Stimulated activated CD8-positive, alpha-beta memory T cell treated with anti-CD3 and anti-CD28 coated beads, Interleukin-12 subunit alpha, Interleukin-12 subunit beta, amount 100 ng/mL, for 1 hour (primary cell): ENCODE data around the gene CSAD.
"Not testable (repeated sequence)": the region's sequence is repeated elsewhere in the genome, so short reads cannot be mapped to it uniquely, and the experiment has no call there.

Source experiments
- DNase-seq: peaks from one replicate; pipeline ENCODE4 v3.0.0-alpha.2; 2020; ENCODE audit warnings: low read depth

CSAD gene

DNA sequence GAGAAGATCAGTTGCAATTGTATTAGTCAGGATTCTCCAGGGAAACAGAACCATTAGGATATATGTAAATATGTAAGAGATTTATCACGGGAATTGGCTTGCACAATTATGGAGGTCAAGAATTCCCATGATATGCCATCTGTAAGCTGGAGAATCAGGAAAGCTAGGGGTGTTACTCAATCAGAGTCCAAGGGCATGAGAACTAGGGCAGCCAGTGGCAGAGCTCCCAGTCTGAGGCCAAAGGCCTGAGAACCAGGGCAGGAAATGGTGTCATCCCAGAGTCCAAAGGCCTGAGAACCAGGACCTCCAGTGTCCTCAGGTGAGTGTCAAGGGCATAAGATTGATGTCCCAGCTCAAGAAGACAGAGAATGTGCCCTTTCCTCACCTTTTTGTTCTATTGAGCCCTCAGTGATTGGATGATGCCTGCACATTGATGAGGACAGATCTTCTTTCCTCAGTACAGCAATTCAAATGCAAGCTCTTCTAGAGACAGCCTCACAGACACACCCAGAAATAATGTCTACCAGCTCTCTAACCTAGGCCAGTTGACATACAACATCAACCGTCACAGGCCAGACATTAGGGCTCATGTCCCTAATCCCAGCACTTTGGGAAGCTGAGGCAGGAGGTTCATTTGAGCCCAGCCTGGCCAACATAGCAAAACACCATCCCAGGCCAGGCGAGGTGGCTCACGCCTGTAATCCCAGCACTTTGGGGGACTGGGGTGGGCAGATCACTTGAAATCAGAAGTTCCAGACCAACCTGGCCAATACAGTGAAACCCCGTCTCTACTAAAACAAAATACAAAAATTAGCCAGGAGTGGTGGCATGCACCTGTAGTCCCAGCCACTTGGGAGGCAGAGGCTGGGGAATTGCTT, 35.1 kb downstream of the CSAD start:
- no peak for DNase-seq

DNA sequence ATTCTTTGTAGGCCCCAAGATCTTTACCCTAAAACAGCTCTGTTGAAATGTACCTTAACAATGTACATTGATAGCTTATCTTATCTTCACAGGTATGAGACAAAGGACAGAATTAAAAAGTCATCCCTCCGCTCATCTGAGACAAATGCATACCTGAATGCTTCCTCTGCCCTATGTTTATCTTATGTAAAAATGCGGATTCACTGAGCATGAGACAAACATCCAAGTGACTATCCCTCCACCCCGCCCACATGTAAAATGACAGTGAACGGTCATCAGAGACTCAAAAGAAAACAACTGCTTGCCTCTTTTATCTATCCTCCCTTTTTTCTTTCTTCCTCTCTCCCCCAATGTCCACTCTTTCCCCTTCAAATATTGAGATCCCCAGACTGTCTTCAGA, 37.4 kb downstream of the CSAD start:
- DNase-seq = no peak

DNA sequence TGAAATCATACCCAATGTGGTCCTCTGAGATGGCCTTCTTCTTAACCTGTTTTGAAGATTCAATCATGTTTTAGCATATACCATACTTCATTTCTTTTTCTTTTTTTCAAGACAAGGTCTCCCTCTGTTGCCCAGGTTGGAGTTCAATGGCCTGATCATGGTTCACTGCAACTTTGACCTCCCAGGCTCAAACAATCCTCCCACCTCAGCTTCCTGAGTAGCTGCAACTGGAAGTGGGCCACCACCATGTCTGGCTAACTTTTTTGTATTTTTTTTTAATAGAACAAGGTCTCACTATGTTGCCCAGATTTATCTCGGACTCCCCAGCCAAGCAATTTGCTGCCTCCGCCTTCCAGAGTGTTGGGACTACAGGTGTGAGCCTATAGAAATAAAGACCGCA, 47.0 kb downstream of the CSAD start:
- DNase-seq = no peak

DNA sequence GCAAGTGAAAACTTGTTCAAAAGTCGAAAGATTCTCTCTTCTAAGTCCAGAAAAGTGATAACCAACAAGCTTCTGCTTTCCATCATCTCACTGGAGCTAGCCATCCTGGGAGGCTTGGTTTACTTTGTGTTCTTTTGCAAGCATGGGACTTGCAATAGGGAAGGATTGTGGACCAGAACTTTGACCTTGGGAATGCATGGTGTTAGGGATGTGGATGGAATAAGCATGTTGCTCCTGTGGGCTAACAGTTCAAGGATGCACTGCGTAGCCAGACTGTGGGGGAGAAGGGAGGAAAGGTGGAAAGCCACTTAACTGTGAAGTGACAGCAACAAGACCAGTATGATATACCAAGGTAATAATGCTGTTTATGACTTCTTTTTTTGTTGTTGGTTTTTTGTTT, 48.9 kb downstream of the CSAD start:
- no peak for DNase-seq

DNA sequence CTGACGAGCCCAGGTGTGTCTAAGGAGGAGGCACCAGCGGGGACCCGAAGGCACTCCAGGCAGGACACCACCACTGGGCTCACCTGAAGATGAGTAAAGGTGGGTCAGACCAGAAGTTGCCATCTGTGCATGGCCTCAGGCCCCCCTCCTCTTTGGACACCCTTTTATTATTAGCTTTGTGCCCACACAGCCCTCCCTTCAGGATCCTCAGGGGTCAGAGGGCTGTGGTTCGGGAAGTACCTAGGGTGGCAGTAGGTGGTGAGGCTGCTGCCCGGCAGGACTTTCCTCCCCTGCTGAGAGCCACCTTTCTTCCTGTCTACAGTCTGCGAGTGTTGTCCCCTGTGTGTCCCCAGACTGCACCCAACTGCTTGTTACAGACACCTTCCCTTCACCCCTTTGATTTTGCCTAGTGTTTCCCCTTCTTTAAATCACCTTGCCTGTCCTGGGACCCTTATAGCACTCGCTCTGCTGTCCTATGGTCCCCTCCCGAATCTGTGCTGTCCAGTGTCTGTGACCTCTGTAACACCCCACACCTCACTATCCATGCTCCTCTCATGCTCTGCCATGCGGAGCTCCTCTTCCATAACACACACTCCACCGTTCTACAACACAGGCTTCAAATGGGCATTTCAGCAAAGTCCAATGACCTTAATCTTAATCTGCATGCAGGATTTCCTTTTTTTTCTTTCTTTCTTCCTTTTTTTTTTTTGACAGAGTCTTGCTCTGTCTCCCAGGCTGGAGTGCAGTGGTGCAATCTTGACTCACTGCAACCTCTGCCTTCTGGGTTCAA, 51.8 kb downstream of the CSAD start:
- DNase-seq = no peak

DNA sequence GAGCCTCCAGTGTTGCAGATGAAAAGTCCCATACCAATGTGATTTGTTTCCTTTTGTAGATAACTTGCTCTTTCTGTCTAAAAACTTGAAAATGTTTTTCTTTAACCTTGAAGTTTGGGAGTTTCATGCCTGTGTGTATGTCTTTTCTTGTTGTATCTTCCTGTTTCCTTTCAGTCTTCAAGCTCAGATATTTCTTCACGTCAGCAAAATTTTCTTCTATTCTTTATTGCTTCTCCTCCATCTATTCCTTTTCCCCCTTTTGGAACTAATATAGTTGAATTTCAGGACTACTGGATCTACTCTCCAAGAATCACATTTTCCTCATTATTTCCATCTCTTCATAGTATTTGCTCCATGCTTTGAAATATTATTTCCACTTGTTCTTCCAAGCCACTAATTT, 53.6 kb downstream of the CSAD start:
- no peak for DNase-seq

DNA sequence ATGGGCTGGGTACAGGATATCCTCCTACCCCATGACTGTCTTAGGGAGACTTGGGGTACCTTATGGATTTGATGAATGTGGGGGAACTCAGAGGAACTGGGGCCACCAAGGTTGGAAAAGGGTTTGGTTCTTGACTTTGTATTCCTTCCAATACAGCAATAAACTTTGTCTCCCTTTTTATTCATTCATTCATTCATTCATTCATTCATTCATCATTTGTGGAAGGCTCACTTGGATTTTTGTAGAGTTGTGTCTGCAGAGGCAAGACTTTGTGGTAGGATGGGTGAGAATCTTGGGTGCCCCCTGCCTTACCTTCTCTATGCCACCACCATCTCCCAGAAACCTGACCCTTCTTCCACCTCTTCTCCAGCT, 56.4 kb downstream of the CSAD start:
- DNase-seq = no peak

DNA sequence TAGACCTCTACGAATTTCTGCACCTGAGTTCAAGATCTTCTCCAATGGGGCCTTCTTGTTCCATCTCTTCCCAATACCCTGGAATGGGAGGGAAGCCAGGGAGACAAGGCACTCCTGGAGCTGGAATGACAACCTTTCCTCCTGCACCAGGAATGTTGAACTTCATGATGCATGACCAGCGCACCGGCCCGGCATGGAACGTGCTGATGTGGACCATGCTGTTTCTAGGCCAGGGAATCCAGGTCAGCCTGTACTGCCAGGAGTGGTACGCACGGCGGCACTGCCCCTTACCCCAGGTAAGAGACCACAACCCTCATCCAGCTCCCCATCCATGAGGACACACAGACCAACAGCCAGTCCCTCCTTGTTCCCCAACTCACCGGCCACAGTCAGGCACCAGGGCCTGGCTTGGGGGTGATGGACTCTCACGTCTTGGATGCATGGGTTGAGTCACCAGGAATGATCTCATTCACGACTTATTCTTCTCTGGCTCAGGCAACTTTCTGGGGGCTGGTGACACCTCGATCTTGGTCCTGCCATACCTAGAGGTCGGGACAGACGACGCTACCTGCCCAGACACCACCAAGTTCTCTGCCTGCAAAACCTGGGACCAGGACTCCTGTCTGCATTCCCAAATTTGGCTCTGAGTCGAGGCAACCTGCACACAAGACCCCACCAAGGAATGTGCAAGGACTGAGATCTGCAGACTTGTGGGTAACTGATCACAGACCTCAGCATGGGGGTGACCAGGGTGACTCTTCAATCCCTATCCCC, 57.0 kb downstream of the CSAD start:
- no peak for DNase-seq

DNA sequence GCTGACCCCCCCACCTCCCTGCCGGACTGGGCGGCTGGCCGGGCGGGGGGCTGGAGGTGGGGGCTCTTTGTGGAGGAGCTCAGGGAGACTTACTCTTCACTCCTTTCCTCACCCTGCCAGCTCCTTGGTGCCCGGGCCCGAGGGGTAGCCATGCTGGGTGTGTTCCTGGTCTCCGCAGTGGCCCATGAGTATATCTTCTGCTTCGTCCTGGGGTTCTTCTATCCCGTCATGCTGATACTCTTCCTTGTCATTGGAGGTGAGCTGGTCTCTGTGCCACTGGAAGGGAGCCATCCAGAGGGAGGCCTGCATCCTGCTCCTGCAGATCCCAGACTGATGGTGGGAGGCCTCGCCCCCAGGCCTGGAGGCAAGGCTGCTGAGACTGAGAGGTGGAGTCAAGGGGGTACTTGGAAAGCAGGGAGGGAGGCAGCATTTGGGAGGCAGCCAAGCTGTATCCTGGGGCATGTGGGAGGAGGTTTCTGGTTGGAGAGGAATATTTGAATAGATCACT, 57.7 kb downstream of the CSAD start:
- DNase-seq = no peak

DNA sequence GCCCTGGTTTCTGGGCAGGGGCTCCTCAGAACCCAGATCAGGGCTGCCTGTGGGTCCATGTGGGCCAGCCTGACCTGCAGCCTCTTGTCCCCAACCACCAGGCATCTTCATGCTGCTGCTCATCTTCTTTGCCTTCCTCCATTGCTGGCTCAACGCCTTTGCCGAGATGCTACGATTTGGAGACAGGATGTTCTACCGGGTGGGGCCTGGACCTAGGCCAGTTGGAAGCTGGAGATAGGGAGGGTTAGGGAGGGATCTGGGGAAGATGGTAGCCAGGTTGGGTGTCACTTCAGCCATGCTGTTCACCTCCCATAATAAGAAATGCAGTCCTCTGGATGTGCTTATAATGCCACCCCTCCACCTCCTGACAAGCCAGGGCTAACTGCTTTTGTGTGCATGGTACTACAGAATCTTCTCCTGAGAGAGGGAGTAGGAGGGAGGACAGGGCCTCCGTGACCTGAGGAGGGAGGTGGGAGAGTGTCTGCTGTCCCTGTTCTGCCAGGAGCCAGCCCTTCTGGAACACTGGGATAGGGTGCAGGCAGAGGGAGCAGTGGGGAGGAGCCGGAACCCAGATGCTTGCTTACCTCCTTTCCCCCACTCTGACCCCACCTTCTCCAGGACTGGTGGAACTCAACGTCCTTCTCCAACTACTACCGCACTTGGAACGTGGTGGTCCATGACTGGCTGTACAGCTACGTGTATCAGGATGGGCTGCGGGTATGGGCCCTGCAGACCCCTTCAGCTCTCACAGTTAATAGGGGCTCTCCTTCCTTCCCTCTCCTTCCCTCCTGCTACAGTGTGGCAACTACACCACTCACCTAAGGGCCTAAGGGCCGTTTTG, 59.8 kb downstream of the CSAD start:
- DNase-seq = no peak

DNA sequence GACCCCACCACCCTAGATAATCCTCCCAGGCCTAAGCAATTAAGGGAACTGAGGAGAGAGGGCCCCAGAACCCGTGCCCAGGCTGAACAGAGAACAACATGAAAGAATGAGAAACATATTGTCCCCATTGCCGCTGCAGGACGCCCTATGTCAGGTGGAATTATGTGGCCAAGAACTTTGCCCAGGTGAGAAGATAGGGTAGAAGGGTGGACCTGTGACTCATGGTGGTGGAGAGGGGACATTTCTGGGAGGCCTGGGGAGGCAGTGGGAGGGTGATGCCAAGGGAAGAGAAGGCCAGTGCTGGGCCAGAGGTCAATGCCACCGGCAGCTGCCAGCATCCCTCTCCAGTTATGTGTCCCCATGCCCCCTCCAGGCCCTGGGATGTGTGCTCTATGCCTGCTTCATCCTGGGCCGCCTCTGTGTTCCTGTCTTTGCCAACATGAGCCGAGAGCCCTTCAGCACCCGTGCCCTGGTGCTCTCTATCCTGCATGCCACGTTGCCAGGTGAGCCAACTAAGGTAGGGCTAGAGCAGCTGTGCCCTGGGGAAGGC, 61.9 kb downstream of the CSAD start:
- DNase-seq = no peak

DNA sequence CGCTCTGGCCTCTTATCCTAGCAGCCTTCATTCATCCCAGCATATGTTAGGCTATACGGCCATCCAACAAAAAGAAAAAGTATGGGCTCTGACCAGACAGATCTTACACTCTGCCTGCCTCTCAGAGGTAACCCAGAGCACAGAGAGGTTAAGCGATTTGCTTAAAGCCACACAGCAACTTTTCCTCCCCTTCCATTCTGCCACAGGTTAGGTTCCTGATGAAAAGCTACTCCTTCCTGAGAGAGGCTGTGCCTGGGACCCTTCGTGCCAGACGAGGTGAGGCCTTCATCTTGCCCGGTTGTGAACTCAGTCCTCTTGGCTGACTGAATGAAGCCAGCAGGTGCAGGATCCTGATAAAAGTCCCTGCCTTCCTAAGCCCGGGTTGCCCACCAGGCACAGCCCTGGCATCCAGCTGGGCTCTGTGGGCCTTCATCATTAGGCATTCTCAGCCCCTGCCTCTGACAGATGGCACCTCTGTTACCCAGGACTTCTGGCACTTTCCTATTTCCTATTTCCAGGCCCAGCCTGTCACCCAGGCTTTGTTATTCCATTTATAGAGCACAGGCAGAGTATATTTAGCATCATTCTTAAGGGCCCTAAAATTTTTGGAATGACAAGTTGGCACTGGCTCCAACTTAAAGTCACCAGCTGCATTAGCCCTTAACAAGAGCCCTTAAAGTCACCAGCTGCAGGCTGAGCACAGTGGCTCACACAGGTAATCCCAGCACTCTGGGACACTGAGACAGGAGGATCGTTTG, 64.7 kb downstream of the CSAD start:
- DNase-seq = no peak

DNA sequence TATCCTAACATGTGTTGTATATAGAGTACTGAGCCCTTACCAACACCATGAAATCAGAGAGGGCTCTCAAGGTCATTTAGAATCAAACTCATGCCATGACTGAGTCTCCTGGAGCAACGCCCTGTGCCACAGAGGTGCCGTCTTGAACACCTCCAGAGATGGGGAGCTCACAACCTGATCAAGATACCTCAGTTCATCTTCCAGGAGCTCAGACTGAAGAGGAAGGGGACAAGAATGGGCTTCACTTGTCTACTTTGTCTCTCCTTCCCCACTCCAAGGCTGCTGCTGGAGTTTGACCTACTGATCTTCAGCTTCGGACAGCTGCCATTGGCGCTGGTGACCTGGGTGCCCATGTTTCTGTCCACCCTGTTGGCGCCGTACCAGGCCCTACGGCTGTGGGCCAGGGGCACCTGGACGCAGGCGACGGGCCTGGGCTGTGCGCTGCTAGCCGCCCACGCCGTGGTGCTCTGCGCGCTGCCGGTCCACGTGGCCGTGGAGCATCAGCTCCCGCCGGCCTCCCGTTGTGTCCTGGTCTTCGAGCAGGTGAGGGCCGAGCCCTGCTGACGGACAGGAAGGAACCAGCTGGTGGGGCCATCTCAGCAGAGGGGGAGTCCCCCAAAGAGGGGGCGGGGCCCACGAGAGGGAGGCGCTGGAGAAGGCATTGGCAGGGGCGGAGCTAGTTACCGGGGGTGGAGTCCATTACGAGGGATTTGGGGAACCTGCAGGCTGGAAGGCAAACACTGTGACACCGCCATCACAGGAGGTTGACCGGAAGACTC, 65.4 kb downstream of the CSAD start:
- DNase-seq = no peak

DNA sequence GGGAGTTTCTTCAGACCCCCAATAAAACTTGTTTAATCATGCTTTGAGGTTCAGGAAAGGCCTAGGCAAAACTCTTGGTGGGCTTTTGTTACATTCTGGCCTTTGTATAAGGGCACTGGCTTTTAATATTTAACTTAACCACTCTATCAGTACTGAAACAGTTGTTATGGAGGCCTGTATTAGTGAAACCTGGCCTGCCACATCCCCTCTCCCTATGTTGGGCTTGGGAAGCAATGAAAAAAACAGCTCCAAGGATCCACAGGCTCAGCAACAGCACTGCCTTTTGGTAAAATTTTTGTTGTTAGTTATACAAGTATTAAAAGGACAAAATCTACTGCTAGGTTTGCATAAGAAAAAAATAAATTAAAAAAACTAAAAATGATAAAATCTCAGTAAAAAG, 66.8 kb downstream of the CSAD start:
- no peak for DNase-seq

DNA sequence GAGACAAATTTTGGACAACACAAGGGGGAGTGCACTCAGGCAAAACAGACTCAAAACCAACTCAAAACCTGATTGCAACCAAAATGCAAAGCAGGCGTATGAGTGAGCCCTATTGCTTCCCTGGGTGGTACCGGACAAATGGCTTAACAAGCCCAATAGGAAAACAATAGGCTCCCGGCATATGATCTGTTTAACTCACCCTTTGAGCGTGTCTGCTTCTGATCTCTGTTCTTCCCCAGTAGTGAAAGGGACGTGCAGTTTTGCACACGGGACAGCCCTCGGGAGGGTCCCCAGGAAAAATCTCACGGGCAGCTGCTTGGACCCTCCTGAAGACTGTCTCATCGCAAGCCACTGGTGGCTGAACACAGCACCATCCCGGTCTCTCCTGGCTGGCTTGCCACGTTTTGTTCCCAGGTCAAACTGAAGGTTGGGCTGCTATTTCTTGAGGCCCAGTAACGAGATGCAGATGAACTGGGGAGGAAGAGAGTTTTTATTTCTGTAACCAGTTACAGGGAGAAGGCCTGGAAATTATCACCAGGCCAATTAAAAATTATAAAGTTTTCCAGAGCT, 67.5 kb downstream of the CSAD start:
- no peak for DNase-seq

DNA sequence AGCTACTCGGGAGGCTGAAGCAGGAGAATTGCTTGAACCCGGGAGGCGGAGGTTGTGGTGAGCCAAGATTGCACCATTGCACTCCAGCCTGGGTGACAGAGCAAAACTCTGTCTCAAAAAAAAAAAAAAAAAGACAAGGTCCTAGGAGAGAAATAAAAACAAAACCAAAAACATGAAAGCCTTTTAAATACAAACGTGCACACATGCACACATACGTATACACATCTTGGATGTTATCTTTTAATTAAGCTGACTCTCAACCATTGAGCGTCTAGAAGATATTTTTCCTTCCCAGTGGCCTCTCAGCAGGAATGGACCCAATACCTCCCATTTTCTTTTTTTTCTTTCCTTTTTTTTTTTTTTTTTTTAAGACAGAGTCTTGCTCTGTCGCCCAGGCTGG, 68.3 kb downstream of the CSAD start:
- not testable (repeated sequence) for DNase-seq
